ENCODE results near the gene CCNC.

- TF ChIP-seq, protein P1, sequence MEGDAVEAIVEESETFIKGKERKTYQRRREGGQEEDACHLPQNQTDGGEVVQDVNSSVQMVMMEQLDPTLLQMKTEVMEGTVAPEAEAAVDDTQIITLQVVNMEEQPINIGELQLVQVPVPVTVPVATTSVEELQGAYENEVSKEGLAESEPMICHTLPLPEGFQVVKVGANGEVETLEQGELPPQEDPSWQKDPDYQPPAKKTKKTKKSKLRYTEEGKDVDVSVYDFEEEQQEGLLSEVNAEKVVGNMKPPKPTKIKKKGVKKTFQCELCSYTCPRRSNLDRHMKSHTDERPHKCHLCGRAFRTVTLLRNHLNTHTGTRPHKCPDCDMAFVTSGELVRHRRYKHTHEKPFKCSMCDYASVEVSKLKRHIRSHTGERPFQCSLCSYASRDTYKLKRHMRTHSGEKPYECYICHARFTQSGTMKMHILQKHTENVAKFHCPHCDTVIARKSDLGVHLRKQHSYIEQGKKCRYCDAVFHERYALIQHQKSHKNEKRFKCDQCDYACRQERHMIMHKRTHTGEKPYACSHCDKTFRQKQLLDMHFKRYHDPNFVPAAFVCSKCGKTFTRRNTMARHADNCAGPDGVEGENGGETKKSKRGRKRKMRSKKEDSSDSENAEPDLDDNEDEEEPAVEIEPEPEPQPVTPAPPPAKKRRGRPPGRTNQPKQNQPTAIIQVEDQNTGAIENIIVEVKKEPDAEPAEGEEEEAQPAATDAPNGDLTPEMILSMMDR (IDR thresholded peaks at IDR 0.05), result peak; percentile 58
- TF ChIP-seq CBX8 (IDR thresholded peaks at IDR 0.05) (no peak), JUNB (IDR thresholded peaks at IDR 0.05) (no peak), POLR2A (IDR thresholded peaks at IDR 0.05; ENCODE audit: low read length) (no peak)
- TF ChIP-seq, protein P2, sequence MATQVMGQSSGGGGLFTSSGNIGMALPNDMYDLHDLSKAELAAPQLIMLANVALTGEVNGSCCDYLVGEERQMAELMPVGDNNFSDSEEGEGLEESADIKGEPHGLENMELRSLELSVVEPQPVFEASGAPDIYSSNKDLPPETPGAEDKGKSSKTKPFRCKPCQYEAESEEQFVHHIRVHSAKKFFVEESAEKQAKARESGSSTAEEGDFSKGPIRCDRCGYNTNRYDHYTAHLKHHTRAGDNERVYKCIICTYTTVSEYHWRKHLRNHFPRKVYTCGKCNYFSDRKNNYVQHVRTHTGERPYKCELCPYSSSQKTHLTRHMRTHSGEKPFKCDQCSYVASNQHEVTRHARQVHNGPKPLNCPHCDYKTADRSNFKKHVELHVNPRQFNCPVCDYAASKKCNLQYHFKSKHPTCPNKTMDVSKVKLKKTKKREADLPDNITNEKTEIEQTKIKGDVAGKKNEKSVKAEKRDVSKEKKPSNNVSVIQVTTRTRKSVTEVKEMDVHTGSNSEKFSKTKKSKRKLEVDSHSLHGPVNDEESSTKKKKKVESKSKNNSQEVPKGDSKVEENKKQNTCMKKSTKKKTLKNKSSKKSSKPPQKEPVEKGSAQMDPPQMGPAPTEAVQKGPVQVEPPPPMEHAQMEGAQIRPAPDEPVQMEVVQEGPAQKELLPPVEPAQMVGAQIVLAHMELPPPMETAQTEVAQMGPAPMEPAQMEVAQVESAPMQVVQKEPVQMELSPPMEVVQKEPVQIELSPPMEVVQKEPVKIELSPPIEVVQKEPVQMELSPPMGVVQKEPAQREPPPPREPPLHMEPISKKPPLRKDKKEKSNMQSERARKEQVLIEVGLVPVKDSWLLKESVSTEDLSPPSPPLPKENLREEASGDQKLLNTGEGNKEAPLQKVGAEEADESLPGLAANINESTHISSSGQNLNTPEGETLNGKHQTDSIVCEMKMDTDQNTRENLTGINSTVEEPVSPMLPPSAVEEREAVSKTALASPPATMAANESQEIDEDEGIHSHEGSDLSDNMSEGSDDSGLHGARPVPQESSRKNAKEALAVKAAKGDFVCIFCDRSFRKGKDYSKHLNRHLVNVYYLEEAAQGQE (IDR thresholded peaks at IDR 0.05), result no peak
Measured at GRCh38 chr6:99588618-99589289, 20.3 kb upstream of the CCNC start.
